ENCODE results near the gene ATP6V0D1.

ATP6V0D1 gene

GRCh38 chr16:67433131-67433719, 47.7 kb downstream of the ATP6V0D1 start:
- no peak for TF ChIP-seq CTCF (conservative IDR thresholded peaks at IDR 0.05)
- no peak overlapping the region for H3K27ac ChIP-seq

- TF ChIP-seq CTCF (conservative IDR thresholded peaks at IDR 0.05) = no peak
- no peak overlapping the region for H3K27ac ChIP-seq
Measured at GRCh38 chr16:67432506-67432890, 48.5 kb downstream of the ATP6V0D1 start.

GRCh38 chr16:67431775-67432505, 49.0 kb downstream of the ATP6V0D1 start:
- no peak for TF ChIP-seq CTCF (conservative IDR thresholded peaks at IDR 0.05)
- peak overlapping the region; percentile 75 for H3K27ac ChIP-seq

GRCh38 chr16:67430977-67431774, 49.8 kb downstream of the ATP6V0D1 start, which contains the start of gene HSD11B2:
TSS of gene HSD11B2 (plus strand) at chr16:67431121. CDS start at chr16:67431249, 128 bp downstream.
- TF ChIP-seq CTCF (conservative IDR thresholded peaks at IDR 0.05) = peak; percentile 39; the same call in 1 of the 2 replicates
- peak within 1 kb of the TSS; percentile 75 for H3K27ac ChIP-seq

GRCh38 chr16:67430504-67430976, 50.4 kb downstream of the ATP6V0D1 start:
- peak overlapping the region; percentile 75 for H3K27ac ChIP-seq
- TF ChIP-seq CTCF (conservative IDR thresholded peaks at IDR 0.05) = no peak

- TF ChIP-seq CTCF (conservative IDR thresholded peaks at IDR 0.05) = no peak
- H3K27ac ChIP-seq = peak overlapping the region; percentile 75
Measured at GRCh38 chr16:67429799-67430503, 51.0 kb downstream of the ATP6V0D1 start.
